ENCODE results near the gene TPRX2.

DNA sequence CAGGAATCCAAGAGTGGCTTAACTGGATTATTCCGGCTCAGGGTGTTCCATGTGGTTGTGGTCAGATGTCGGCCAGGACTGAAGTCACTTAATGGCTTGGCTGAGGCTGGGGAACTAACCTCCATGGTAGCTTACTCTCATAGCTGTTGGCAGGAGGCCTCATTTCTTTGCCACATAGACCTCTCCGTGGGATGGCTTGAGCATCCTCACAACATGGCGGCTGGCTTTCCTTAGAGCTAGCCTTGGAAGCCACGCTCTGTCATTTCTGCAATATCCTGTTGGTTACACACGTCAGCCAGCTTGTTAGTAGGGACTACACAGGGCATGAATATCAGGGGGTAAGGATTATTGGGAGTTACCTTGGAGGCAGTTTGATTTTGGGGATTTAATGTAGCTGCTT lies 32.2 kb upstream of the TPRX2 start:
- TF ChIP-seq, protein P1, sequence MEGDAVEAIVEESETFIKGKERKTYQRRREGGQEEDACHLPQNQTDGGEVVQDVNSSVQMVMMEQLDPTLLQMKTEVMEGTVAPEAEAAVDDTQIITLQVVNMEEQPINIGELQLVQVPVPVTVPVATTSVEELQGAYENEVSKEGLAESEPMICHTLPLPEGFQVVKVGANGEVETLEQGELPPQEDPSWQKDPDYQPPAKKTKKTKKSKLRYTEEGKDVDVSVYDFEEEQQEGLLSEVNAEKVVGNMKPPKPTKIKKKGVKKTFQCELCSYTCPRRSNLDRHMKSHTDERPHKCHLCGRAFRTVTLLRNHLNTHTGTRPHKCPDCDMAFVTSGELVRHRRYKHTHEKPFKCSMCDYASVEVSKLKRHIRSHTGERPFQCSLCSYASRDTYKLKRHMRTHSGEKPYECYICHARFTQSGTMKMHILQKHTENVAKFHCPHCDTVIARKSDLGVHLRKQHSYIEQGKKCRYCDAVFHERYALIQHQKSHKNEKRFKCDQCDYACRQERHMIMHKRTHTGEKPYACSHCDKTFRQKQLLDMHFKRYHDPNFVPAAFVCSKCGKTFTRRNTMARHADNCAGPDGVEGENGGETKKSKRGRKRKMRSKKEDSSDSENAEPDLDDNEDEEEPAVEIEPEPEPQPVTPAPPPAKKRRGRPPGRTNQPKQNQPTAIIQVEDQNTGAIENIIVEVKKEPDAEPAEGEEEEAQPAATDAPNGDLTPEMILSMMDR (IDR thresholded peaks at IDR 0.05), result no peak
- no peak for TF ChIP-seq POLR2A (IDR thresholded peaks at IDR 0.05)
